ENCODE measurements around the gene FHL2.

FHL2 gene

GRCh38 chr2:105403783-105404698 is 5.2 kb upstream of the FHL2 start:
- Histone ChIP-seq H4K20me1 (ENCODE audit: insufficient read depth, low read length) (no peaks in the 10 kb centered on the region), H3K79me2 (ENCODE audit: low read length) (no peaks in the 10 kb centered on the region), H3K9me2 (replicated peaks; ENCODE audit: insufficient read depth, low read length) (no peaks in the 10 kb centered on the region), H3K27me3 (replicated peaks; ENCODE audit: insufficient read depth, low read length) (no peaks in the 10 kb centered on the region), H3K9me3 (replicated peaks; ENCODE audit: insufficient read depth, low read length) (no peaks in the 10 kb centered on the region), H3K4me3 (ENCODE audit: low read length) (no peak overlapping the region), H3K27ac (ENCODE audit: low read length) (no peak overlapping the region), H3K9ac (ENCODE audit: low read length) (no peak overlapping the region), H3F3A (ENCODE audit: insufficient read depth, low read length) (no peaks in the 10 kb centered on the region), H2AFZ (ENCODE audit: low read length) (no peak overlapping the region), H3K4me2 (ENCODE audit: low read depth, low read length) (no peak overlapping the region), H3K36me3 (replicated peaks; ENCODE audit: insufficient read depth, low read length) (no peaks in the 10 kb centered on the region), H3K4me1 (ENCODE audit: low read length) (peaks cover 3% of the 10 kb centered on the region; the same call in 1 of the 2 replicates)
- no peak for TF ChIP-seq EZH2 (optimal IDR thresholded peaks at IDR 0.05; ENCODE audit: low read depth, low read length)
- peak; percentile 9; the same call in 1 of the 2 replicates for TF ChIP-seq CTCF (IDR thresholded peaks at IDR 0.05; ENCODE audit: low read length)
- DNase-seq = no peak

DNA sequence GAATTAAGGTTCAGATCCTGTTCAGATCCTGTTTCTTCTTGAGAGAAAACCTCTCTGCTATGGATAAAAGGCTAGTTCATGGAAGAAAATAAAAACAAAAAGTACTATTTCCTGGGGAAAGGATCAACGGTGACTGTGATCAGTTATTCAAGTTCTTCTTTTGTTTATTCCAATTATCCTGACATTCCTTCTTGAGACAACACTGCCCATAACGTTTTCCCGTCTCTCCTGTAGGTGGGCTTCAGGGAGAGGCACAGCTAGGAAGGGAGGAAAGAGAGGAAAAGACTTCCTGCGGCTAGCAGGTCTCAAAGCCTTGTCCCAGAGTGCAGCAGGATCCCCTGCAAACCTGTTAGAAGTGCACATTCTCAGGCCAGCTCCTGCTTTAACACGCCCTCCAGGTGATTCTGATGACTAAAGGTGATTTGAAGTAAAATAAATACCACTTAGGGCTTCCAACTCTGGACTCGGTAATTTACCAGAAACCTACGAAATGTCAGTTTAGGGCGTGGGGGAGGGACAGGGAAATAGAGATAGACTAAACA is 4.5 kb upstream of the FHL2 start:
- TF ChIP-seq CTCF (IDR thresholded peaks at IDR 0.05; ENCODE audit: low read length) = no peak
- no peak for TF ChIP-seq EZH2phosphoT487 (IDR thresholded peaks at IDR 0.05; ENCODE audit: low read length)
- no peak for TF ChIP-seq EZH2 (optimal IDR thresholded peaks at IDR 0.05; ENCODE audit: low read depth, low read length)
- H3K4me2 ChIP-seq (ENCODE audit: low read depth, low read length) = no peak overlapping the region
- H4K20me1 ChIP-seq (ENCODE audit: insufficient read depth, low read length) = no peaks in the 10 kb centered on the region
- peaks cover 3% of the 10 kb centered on the region; the same call in 1 of the 2 replicates for H3K4me1 ChIP-seq (ENCODE audit: low read length)
- no peak overlapping the region for H3K27ac ChIP-seq (ENCODE audit: low read length)
- H3K9me2 ChIP-seq (replicated peaks; ENCODE audit: insufficient read depth, low read length) = no peaks in the 10 kb centered on the region
- H3K27me3 ChIP-seq (replicated peaks; ENCODE audit: insufficient read depth, low read length) = no peaks in the 10 kb centered on the region
- no peaks in the 10 kb centered on the region for H3K9me3 ChIP-seq (replicated peaks; ENCODE audit: insufficient read depth, low read length)
- H3F3A ChIP-seq (ENCODE audit: insufficient read depth, low read length) = no peaks in the 10 kb centered on the region
- H3K79me2 ChIP-seq (ENCODE audit: low read length) = no peaks in the 10 kb centered on the region
- no peak for DNase-seq
- H2AFZ ChIP-seq (ENCODE audit: low read length) = no peak overlapping the region
- no peaks in the 10 kb centered on the region for H3K36me3 ChIP-seq (replicated peaks; ENCODE audit: insufficient read depth, low read length)
- H3K9ac ChIP-seq (ENCODE audit: low read length) = no peak overlapping the region
- H3K4me3 ChIP-seq (ENCODE audit: low read length) = no peak overlapping the region

DNA sequence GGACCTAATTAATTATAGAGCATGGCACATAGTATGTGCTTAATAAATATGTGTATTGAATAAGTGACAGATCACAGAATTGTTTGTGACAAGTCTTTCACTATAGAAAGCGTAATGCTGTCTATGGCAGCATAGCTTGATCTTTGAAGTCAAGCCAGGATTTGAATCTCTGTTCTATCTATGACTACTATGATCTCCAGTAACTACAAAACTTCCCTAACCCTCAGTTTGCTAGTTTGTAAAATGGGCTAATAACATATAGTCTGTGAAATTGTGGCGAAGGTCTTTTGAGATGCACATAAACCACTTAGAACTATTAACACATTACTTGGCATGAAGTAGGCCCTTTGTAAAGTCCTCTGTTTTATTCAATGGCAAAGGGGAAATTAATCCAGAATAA is 4.0 kb upstream of the FHL2 start:
- Histone ChIP-seq H3K4me2 (ENCODE audit: low read depth, low read length) (no peak overlapping the region), H3K27ac (ENCODE audit: low read length) (no peak overlapping the region), H4K20me1 (ENCODE audit: insufficient read depth, low read length) (no peaks in the 10 kb centered on the region), H3K9me2 (replicated peaks; ENCODE audit: insufficient read depth, low read length) (no peaks in the 10 kb centered on the region), H3K4me3 (ENCODE audit: low read length) (no peak overlapping the region), H3K4me1 (ENCODE audit: low read length) (peaks cover 3% of the 10 kb centered on the region; the same call in 1 of the 2 replicates), H3K27me3 (replicated peaks; ENCODE audit: insufficient read depth, low read length) (no peaks in the 10 kb centered on the region), H3F3A (ENCODE audit: insufficient read depth, low read length) (no peaks in the 10 kb centered on the region), H2AFZ (ENCODE audit: low read length) (no peak overlapping the region), H3K9ac (ENCODE audit: low read length) (no peak overlapping the region), H3K9me3 (replicated peaks; ENCODE audit: insufficient read depth, low read length) (no peaks in the 10 kb centered on the region), H3K36me3 (replicated peaks; ENCODE audit: insufficient read depth, low read length) (no peaks in the 10 kb centered on the region), H3K79me2 (ENCODE audit: low read length) (no peaks in the 10 kb centered on the region)
- DNase-seq = no peak
- TF ChIP-seq CTCF (IDR thresholded peaks at IDR 0.05; ENCODE audit: low read length) (no peak), EZH2phosphoT487 (IDR thresholded peaks at IDR 0.05; ENCODE audit: low read length) (no peak)

All from MM.1S (cell line).